ENCODE measurements around the gene C20orf141.
"Not testable (repeated sequence)": the region's sequence is repeated elsewhere in the genome, so short reads cannot be mapped to it uniquely, and the experiment has no call there.

C20orf141 gene

DNA sequence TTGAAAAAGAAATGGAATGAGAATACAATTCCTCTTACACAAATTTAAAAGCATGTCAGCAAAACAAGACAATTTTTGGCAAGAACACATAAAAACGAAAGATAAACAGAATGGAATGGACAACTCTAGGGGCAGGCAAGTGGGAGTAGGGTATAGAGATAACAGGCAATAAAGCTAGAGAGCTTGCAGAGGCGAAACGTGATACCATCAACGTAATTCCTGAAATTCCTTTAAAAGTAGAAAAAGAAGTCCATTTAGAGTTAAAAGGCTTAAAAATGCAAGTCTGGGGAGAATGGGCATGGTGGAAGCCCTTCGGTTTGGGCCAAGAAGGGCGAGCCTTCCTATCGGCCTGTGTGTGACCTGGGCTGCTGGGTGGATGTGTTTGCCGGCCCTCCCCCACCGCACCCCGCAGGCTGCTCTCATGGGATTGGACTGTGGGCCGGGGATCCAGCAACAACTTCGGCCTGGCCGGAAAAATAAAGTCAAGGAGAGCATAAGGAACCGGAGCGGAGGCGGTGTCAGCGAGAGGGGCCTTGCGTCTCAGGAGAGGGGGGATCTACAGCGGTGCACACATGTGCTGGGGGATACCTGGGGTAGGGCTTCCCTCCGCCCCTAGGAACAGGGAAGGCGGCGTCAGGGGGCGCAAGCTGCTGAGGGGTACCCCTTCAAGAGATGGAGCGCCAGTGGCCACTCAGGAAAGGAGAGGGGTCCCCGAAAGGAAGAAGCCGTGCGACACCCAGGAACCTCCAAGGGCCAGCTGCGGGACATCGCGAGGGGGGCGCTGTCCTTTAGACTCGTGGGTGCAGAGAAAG is 5.5 kb downstream of the C20orf141 start:
- DNase-seq (ENCODE audit: low read depth in 3 of 3, low spot score in 1 of 3) = no peak

DNA sequence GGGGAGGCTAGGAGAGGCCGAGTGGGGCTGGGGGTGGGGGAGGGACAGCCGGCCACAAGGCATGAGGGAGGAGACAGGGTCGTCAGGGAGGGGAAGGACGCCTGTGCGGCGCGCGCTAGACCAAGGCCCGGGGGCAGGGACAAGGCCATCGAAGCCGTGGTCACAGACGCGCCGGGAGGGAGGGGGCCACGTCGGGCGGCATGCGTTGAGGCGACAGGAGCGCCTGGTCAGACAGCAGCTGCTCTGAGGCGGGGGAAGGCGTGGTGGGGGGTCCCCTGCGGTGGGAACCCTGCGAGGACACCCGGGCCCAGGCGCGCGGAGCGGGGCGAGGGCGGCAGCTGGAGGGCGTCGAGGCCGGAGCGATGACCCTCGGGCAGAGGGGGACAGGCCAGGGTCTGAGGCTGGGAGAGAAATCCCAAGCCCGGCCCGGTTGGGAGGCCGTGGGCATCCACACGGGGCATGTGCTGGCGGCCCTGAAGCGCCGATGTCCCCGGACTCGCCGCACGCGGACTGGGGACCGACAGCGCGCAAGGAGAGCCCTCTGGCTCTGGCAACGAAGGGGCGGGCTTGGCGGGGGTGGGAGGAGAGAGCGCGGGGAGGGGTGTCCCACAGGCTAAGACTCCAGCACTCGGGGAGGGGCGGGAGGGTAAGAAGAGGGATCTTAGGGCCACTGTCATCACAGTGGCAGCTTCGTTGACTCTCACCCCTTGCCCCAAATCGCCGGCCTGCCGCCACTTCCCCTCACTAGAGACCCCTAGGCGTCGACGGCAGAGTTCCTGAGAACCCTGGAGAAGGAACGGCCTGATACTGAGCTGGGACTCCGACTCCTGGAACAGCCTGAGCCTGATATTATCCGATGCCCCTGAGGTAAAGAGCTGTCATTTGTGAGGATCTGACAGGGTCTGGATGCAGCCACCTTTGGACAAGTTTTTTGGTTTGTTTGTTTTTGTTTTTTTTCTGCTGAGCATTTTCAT is 6.4 kb downstream of the C20orf141 start:
- no peak for DNase-seq (ENCODE audit: low read depth in 3 of 3, low spot score in 1 of 3)

DNA sequence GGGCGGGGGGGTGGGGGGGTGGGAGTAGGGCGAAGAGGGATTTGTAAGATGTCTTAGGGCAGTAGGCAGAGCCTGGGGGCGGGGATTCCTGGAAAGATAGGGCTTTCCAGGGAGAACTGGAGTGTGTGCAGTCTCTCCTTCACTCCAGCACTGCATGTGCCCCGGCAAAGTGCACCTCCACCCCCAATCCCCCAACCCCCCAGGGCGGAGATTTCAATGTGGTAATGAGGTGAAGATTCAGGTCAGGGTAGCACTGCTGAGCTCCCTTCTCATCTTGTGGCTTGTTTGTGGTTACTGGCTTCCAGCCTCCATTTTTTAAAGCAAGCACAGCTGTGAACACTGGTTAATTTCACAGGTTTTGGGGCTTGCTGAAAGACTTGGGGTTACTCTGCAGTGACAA is 7.3 kb downstream of the C20orf141 start:
- no peak for DNase-seq (ENCODE audit: low read depth in 3 of 3, low spot score in 1 of 3)

DNA sequence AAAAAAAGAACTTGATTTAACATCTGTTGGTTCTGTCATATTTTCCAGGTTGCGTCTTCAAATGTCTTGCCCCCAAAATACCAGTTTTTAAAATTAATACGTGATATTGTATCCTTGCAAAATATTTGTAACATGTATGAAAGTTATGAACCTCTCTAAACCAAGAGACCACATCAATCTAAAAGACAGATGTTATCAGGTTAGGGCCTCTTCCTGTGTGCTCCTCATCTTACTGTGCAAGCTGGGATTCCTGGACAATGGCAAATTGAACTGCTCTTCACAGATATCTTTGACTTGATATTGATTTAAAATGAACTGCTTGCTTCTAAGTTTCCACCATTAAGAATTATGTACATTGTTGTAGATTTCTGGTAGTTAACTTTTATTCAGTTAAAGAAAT is 11.0 kb downstream of the C20orf141 start:
- DNase-seq (ENCODE audit: low read depth in 3 of 3, low spot score in 1 of 3) = no peak

DNA sequence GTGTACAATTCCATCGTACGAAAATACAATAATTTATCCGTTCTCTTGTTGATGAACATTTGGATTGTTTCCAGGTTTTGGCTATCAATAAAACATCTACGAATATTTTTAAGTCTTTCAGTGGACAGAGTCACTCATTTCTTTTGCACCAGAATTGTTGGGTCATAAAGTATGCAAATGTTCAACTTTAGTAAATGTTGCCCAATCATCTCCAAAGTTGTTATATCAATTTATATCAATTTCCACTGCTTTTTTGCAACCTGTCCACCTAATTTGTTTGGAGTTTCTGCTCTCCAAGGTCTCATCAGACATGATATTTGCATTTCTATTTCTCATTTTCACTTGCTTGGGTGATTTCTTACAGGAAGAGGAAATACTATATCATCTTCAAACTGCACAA is 11.9 kb downstream of the C20orf141 start:
- no peak for DNase-seq (ENCODE audit: low read depth in 3 of 3, low spot score in 1 of 3)

DNA sequence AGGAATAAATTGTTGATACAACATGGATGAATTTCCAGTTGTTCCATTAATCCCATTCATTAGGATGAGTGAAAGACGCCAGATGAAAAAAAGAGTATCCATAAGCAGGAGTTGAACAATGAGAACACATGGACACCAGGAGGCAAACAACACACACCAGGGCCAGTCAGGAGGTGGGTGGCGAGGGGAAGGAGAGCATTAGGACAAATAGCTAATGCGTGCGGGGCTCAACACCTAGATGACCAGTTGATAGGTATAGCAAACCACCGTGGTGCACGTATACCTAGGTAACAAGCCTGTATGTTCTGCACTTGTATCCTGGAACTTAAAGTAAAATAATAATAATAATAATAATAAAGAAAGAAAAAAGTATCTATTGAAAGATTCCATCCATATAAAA is 14.6 kb downstream of the C20orf141 start:
- no peak for DNase-seq (ENCODE audit: low read depth in 3 of 3, low spot score in 1 of 3)

DNA sequence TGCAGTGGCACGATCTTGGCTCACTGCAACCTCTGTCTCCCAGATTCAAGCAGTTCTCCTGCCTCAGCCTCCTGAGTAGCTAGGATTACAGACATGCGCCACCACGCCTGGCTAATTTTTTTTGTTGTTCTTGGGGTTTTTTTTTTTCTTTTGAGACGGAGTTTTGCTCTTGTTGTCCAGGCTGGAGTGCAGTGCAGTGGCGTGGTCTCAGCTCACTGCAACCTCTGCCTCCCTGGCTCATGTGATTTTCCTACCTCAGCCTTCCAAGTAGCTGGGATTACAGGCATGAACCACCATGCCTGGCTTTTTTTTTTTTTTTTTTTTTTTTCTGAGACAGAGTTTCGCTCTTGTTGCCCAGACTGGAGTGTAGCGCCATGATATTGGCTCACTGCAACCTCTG is 16.4 kb downstream of the C20orf141 start:
- not testable (repeated sequence) for DNase-seq (ENCODE audit: low read depth in 3 of 3, low spot score in 1 of 3)

DNA sequence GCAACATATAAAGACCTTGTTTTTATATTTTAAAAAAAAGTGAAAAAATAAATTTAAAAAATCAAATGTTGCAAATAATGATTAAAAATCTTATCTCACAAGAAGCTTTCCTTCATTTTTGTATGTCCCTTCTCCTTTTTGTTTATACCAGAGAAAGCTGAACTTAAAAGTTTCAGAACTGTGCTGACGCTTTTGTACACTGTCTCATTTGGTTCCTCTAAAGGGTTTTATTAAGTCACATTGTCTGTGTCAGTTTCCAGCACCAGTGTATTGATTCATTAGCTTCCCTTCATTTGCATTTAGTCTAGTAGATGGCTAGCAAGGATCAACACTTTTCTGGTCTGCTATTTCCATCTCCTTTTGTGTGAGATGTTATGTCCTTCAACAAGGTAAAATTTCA is 19.0 kb downstream of the C20orf141 start:
- no peak for DNase-seq (ENCODE audit: low read depth in 3 of 3, low spot score in 1 of 3)

DNA sequence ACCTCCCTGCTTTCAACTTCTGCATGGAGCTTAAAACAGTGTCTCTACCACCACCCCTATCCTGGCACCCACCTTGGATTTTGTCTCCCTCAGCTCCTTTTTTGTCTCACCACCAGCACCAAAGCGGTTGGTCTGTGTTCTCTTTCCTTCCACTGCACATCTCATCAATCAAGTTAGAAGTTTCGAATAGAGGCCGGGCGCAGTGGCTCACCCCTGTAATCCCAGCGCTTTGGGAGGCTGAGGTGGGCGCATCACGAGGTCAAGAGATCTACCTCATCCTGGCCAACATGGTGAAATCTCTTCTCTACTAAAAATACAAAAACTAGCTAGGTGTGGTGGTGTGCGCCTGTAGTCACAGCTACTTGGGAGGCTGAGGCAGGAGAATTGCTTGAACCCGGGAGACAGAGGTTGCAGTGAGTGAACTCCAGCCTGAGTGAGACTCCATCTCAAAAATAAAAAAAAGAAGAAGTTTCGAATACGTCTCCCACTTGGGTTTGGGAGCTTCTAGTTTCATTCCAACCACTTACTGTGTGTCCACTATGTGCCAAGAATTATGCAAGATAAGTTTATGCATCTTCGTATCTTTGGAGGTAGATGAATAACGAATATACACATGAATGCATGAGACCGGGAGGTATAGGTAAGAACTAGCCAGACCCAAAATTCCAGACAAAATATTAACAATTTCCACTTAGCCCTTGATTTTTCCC is 19.8 kb downstream of the C20orf141 start:
- no peak for DNase-seq (ENCODE audit: low read depth in 3 of 3, low spot score in 1 of 3)

DNA sequence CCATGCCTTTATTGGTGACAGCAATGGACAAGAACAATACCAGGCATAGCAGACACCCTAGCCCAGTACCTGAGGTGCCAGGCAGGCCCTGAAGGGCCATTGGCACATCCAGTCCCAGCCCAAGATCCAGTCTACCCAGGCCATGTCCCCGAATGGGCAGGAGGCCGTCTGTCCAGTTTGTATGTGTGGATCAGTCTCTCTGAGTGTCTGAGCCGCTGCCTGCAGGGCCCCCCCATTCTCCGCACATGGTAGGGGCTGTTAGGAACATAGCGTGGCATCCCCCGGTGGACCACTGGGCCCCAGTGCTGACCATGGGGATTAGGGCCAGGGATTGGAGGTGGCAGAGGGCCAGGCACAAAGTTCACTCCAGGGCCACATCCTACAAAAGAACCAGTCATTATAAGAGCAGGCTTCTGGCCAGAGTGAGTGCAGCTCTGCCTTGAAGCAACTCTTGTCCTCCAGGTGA is 20.6 kb downstream of the C20orf141 start:
- DNase-seq (ENCODE audit: low read depth in 3 of 3, low spot score in 1 of 3) = no peak

DNA sequence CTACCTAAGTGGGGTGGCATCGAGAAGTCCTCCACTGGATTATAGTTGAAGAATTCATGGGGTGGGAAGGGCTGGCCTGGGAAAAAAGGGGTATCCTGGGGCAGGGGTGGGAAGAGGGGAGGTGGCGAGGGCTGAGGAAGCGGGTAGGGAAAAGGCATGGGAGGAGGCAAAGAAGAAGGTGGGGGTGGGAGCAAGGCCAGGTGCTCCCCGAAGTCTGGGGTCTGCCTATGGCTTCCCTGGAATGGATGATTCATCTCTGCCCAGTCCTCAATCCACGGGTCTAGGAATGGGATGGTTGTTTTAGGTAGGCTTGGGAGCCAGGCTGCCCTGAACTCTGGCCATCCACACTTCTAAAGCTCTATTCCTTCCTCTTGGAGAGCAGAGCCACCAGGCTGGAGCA is 21.2 kb downstream of the C20orf141 start:
- no peak for DNase-seq (ENCODE audit: low read depth in 3 of 3, low spot score in 1 of 3)

DNA sequence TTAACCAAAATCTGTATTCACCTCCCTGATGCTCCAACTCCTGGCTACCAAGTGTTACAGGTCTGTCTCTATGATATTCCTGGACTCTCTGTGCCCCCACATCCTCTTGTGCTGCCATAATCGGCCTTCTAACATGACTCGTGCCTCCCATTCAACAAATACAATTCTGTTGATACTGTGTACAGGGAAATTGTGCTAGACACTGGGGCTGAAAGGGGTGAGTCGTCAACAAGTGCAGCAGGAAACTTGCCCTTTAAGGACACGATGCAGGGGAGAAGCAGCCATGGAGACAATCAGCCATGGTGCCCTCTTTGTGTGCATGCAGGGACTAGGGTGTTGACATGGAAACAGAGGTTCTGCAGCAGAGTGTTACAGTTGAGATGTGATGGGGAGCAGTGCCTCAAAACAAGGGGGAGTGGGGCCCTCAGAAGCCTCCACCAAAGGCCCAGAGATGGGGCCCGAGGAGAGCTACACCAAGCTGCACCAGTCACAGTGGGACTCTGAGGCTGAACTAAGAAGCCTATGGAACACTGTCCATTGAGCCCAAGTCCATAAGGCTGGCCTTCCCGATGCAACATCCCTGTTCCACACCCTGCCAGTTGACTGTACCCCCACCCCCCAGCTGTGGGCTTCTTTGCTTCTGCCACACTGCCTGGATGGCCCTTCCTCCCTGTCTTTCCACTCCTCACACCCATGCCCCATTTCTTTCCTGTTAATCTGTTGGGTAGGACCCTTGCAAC is 22.6 kb downstream of the C20orf141 start:
- no peak for DNase-seq (ENCODE audit: low read depth in 3 of 3, low spot score in 1 of 3)

DNA sequence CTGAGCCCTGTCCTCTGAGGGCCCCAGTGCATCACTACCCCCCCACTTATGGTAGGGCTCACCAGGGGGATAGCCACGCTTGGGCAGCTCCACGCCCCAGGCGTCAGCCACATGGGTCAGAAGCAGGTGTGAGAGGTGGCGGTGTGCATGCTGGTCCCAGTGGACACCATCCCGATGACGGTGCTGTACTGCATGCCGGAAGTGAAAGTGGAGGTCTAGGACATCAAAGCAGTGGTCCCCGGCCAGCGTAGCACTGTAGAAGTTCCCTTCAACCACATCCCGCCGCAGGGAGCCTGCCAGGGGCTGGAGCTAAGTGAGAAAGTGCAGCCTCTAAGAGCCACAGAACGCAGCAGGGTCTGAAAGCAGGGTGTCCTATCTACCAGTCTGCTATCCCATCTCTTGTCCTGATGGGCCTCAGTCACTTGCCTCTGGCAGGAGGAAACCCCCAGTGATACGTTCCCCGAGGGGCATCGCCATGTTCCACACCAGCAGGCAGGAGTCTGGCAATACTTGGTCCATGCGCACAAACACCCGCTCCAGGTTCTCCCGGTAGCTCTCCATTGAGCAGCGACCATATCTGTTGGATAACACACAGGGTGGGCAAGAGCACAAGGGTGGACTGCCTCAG is 23.5 kb downstream of the C20orf141 start:
- DNase-seq (ENCODE audit: low read depth in 3 of 3, low spot score in 1 of 3) = no peak

DNA sequence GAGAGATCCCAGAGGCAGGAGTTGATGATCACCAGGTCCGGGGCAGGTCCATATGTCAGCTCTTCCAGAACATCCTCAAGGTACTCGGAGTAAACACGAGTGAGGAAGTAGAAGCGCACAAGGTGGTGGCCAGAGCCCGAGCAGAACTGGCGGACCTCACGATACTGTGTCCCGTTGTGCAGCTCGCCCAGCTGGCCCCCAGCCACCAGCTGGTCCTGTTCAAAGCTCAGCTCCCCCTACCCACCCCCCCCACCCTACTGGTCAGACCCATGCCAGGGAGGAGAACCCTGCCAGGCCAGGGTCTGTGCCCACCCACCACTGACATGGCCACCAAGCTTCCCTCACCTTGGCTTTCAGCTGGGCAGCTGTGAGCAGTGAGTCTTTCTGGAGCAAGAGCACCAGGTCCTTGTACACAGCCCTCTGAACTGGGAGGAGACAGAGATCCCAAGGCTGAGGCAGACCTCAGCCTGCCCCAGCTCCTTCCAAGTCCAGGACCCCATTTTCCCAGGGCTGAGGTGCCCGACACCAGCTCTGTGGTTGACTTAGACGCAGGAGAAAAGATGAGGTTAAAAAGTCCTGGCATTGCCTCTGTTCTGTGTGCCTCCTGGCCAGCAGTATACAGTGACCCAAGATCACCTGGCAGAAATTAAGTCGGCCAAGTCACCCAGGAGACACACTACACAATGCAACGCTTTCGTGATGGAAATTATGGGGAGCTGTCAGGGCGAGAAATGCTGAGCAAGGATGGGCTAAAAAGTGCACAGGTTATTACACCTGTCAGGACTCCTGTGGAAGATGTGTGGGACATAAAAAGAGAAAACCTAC is 24.3 kb downstream of the C20orf141 start:
- no peak for DNase-seq (ENCODE audit: low read depth in 3 of 3, low spot score in 1 of 3)

DNA sequence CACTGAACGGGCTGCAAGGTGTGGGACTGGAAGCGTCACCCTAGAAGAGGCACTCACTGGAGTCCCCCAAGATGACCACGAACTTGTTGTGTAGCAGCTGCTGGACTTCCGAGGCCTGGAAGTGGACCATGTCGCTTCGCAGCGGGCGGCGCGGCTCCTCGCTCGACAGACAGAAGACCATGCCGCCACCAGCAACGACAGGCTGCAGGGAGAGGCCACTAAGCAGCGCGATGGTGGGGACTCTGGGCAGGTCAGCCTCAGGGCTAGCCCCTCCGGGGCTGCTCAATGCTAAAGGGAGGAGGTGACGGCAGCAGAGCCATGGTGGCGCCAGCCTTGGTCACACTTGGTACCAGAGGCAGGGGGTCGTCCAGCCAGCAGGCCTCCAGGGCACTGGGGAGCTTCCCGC is 24.9 kb downstream of the C20orf141 start:
- DNase-seq (ENCODE audit: low read depth in 3 of 3, low spot score in 1 of 3) = no peak

DNA sequence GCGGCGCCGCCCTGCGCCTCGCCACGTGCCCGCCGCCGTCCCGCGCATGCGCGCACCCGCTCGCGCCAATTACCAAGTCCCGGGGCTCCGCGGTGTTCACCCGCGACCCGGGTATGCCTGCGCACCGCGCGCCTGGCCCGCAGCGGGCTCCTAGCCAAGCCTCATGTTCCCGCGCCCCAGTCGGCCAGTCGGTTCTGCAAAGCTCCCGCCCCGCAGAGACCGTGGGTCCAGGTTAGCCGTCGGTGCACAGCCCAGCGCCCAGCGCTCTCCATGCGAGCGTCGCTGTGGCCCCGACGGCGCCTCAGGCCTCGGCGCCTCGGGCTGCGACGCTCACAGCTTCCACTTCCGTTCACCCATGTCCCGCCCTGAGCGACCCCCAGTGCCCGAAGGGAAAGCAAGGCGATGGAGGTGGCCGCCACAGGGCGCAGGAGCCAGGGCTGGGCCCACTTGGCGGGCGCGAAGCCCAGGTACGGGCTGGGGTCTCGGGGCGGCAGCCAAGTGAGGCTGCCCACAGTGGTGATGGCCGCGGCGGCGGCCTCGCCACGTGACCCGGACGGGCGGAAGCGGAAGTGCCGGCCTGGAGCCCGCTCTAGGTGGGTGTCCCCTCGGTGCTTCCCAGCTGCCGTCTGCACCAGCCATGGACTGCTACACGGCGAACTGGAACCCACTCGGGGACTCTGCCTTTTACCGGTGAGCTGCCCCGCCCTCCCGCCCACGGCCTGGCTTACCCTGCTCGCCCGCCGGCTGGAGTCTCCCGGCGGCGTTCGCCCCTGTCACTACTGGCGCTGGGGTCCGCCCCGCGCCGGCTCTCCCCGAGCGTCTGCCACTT is 25.6 kb downstream of the C20orf141 start, which contains the start of the genes PCED1A and VPS16:
Gene PCED1A, minus strand, starts transcription at position 518 of the 829 bp plus-strand sequence. CDS start 743 bp downstream, outside the sequence.
Gene VPS16, plus strand, starts transcription at position 608 of the 829 bp plus-strand sequence. Its CDS starts 30 bp downstream, at position 638.
- DNase-seq (ENCODE audit: low read depth in 3 of 3, low spot score in 1 of 3) = peak; percentile 58 to 84 (median 73)

DNA sequence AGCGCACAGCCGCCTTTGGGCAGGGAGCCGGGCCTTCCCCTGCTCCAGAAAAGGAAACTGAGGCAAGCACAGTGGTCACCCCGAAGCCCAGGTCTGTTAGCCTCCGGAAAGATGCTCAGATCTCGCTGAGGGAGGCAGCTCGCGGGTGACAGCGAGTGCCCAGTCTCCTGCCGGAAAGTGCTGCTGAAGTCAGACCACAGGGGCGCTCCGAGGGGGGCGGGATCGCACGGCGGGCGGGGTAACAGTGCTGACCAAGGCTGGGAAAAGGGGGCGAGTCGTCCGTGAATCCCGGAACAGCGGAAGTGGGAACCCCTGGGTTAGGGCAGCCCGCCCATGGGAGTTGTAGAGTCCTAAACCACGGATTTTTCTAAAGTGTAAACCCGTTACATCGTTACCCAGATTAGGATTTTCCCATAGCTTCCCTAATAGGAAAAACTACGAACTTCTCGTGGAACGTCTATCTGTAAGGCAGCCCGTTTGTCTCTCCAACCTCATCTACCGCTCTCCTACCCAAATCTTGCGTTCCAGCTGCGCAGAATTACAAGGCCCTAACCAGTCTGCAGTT is 26.3 kb downstream of the C20orf141 start:
- DNase-seq (ENCODE audit: low read depth in 3 of 3, low spot score in 1 of 3) = no peak

DNA sequence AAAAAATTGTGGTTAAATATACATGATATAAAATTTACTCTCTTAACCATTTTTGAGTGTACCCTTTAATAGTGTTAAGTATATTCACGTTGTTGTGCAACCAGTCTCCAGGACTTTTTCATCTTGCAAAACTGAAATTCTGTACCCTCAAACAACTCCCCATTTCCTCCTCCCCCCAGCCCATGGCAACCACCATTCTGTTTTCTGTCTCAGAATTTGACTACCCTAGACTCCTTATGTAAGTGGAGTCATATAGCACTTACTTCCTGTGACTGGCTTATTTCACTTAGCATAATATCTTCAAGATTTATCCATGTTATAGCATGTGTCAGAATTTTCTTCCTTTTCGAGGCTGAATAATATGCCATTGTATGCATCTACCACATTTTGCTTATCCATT is 30.8 kb downstream of the C20orf141 start:
- DNase-seq (ENCODE audit: low read depth in 3 of 3, low spot score in 1 of 3) = no peak

Measured in stimulated activated CD4-positive, alpha-beta T cell treated with anti-CD3 and anti-CD28 coated beads, TNF-alpha, amount 100 ng/mL, for 1 hour (primary cell).